H9 (cell line): Measurements from ENCODE around the gene PSME1. TPM values are rescaled to one million over a fixed set of nuclear protein-coding genes. Genes with fewer than 3 reads are reported as not detected.

Experiments
- DNase-seq: peaks from one replicate; pipeline ENCODE4 v3.0.0-alpha.2; 2017
- H2AFZ ChIP-seq: one replicate; pipeline ENCODE4 v1.6.1; 2013; ENCODE audit warnings: mild to moderate bottlenecking, low read length, control low read depth, moderate library complexity
- H2AK5ac ChIP-seq: 2 replicates; pipeline ENCODE4 v1.6.1; 2013; ENCODE audit warnings: low read length, control low read depth, mixed read lengths; ENCODE audit not compliant: insufficient read length
- H2BK120ac ChIP-seq: one replicate; pipeline ENCODE4 v1.6.1; 2013; ENCODE audit warnings: low read depth, mild to moderate bottlenecking, low read length, control low read depth, inconsistent platforms; ENCODE audit not compliant: poor library complexity, severe bottlenecking
- H2BK12ac ChIP-seq: 2 replicates; pipeline ENCODE4 v1.6.1; 2013; ENCODE audit warnings: low read length, control low read depth, mixed read lengths, low read depth; ENCODE audit not compliant: insufficient read length
- H2BK15ac ChIP-seq: 2 replicates; pipeline ENCODE4 v1.6.1; 2013; ENCODE audit warnings: low read depth, low read length, control low read depth
- H2BK20ac ChIP-seq: one replicate; pipeline ENCODE4 v1.6.1; 2013; ENCODE audit warnings: low read depth, mild to moderate bottlenecking, low read length, control low read depth, inconsistent platforms; ENCODE audit not compliant: poor library complexity, severe bottlenecking
- H2BK5ac ChIP-seq: 2 replicates; pipeline ENCODE4 v1.6.1; 2013; ENCODE audit warnings: low read length, control low read depth, mixed read lengths; ENCODE audit not compliant: insufficient read length
- H3K14ac ChIP-seq: 2 replicates; pipeline ENCODE4 v1.6.1; 2013; ENCODE audit warnings: low read length, control low read depth; ENCODE audit not compliant: insufficient read depth
- H3K18ac ChIP-seq: 2 replicates; pipeline ENCODE4 v1.6.1; 2013; ENCODE audit warnings: low read depth, mild to moderate bottlenecking, mixed read lengths, low read length, control low read depth; ENCODE audit not compliant: insufficient read length
- H3K23ac ChIP-seq: 2 replicates; pipeline ENCODE4 v1.6.1; 2013; ENCODE audit warnings: low read length, control low read depth, mixed read lengths, low read depth; ENCODE audit not compliant: insufficient read length
- H3K23me2 ChIP-seq: 2 replicates; pipeline ENCODE4 v1.6.1; 2013; ENCODE audit warnings: low read depth, mild to moderate bottlenecking, mixed read lengths, low read length, control low read depth; ENCODE audit not compliant: insufficient read length, poor library complexity, severe bottlenecking
- H3K27ac ChIP-seq: 2 replicates; pipeline ENCODE4 v1.5.1; 2013; ENCODE audit warnings: low read length, control low read depth, mixed read lengths, low read depth; ENCODE audit not compliant: insufficient read length
- H3K27me3 ChIP-seq: 2 replicates; pipeline ENCODE4 v1.6.1; 2013; ENCODE audit warnings: low read length, control low read depth, inconsistent platforms; ENCODE audit not compliant: insufficient read depth
- H3K4ac ChIP-seq: 2 replicates; pipeline ENCODE4 v1.6.1; 2013; ENCODE audit warnings: low read depth, mild to moderate bottlenecking, control low read depth, inconsistent platforms, low read length, moderate library complexity
- H3K4me1 ChIP-seq: 2 replicates; pipeline ENCODE4 v1.6.1; 2013; ENCODE audit warnings: low read length, control low read depth, inconsistent platforms; ENCODE audit not compliant: insufficient read depth
- H3K4me2 ChIP-seq: 2 replicates; pipeline ENCODE4 v1.6.1; 2013; ENCODE audit warnings: low read length, control low read depth, mixed read lengths; ENCODE audit not compliant: insufficient read length, insufficient read depth
- H3K56ac ChIP-seq: 2 replicates; pipeline ENCODE4 v1.6.1; 2013; ENCODE audit warnings: low read depth, mild to moderate bottlenecking, mixed read lengths, low read length, control low read depth; ENCODE audit not compliant: insufficient read length
- H3K79me1 ChIP-seq: 2 replicates; pipeline ENCODE4 v1.6.1; 2013; ENCODE audit warnings: low read depth, mild to moderate bottlenecking, moderate library complexity, low read length, control low read depth, inconsistent platforms; ENCODE audit not compliant: insufficient read depth, poor library complexity, severe bottlenecking
- H3K79me2 ChIP-seq: 2 replicates; pipeline ENCODE4 v1.6.1; 2013; ENCODE audit warnings: low read length, control low read depth, inconsistent platforms; ENCODE audit not compliant: insufficient read depth
- H3K9ac ChIP-seq: 2 replicates; pipeline ENCODE4 v1.6.1; 2013; ENCODE audit warnings: low read length, control low read depth, mixed read lengths; ENCODE audit not compliant: insufficient read length; ENCODE audit errors: extremely low read depth
- H3K9me3 ChIP-seq: one replicate; pipeline ENCODE4 v1.6.1; 2013; ENCODE audit warnings: low read depth, low read length, inconsistent platforms; ENCODE audit not compliant: control insufficient read depth
- H3T11ph ChIP-seq: one replicate; pipeline ENCODE4 v1.6.1; 2013; ENCODE audit warnings: mild to moderate bottlenecking, low read length, control low read depth, inconsistent platforms
- H4K20me1 ChIP-seq: one replicate; pipeline ENCODE4 v1.6.1; 2013; ENCODE audit not compliant: control insufficient read depth, insufficient read length, insufficient read depth
- H4K5ac ChIP-seq: 2 replicates; pipeline ENCODE4 v1.6.1; 2013; ENCODE audit warnings: low read depth, mild to moderate bottlenecking, mixed read lengths, low read length, control low read depth; ENCODE audit not compliant: insufficient read length
- H4K8ac ChIP-seq: replicated peaks from 2 replicates; pipeline ENCODE4 v1.6.1; 2013; ENCODE audit warnings: low read length, control low read depth, mixed read lengths, low read depth; ENCODE audit not compliant: insufficient read length
- H4K91ac ChIP-seq: 2 replicates; pipeline ENCODE4 v1.6.1; 2013; ENCODE audit warnings: low read depth, mild to moderate bottlenecking, moderate library complexity, mixed read lengths, low read length, control low read depth; ENCODE audit not compliant: insufficient read length
- H3K27ac Mint-ChIP-seq, 3 experiments: 2 replicates in 2 of 3; 3 replicates in 1 of 3; pipeline ENCODE4 v1.8.0; 2020 to 2021; ENCODE audit warnings: mixed read lengths in 3 of 3, mild to moderate bottlenecking in 1 of 3, moderate library complexity in 1 of 3
- H3K27me3 Mint-ChIP-seq: 2 replicates; pipeline ENCODE4 v1.8.0; 2021; ENCODE audit warnings: low read depth, mild to moderate bottlenecking, moderate library complexity, mixed read lengths
- H3K36me3 Mint-ChIP-seq, 3 experiments: 2 replicates in 2 of 3; 3 replicates in 1 of 3; pipeline ENCODE4 v1.8.0; 2020 to 2021; ENCODE audit warnings: low read depth in 3 of 3, mixed read lengths in 3 of 3; ENCODE audit not compliant: insufficient read depth in 1 of 3
- H3K4me1 Mint-ChIP-seq, 2 experiments: 2 replicates each; pipeline ENCODE4 v1.8.0; 2020; ENCODE audit warnings: mixed read lengths in 2 of 2
- H3K4me3 Mint-ChIP-seq, 2 experiments: 2 replicates in 1 of 2; 3 replicates in 1 of 2; pipeline ENCODE4 v1.8.0; 2020 to 2021; ENCODE audit warnings: mild to moderate bottlenecking in 2 of 2, mixed read lengths in 2 of 2, moderate library complexity in 1 of 2
- H3K9me3 Mint-ChIP-seq, 2 experiments: 2 replicates in 1 of 2; 3 replicates in 1 of 2; pipeline ENCODE4 v1.8.0; 2020; ENCODE audit warnings: mild to moderate bottlenecking in 2 of 2, mixed read lengths in 2 of 2, moderate library complexity in 1 of 2
- WGBS: extraction: QIAGEN DNeasy Blood & Tissue Kit; methylation state at CpG from one replicate; pipeline ENCODE4 v1.1.7; 2013; ENCODE audit warnings: missing lambda C conversion rate, low lambda C conversion rate, mixed read lengths; ENCODE audit not compliant: insufficient read length; ENCODE audit errors: extremely low coverage; 5-methylcytosine and 5-hydroxymethylcytosine counted together
- total RNA-seq: library from RNA; stranded (reverse); gene quantifications from 2 replicates; pipeline ENCODE4 v1.2.1, GENCODE V29; 2021
- TF ChIP-seq, protein P1 (sequence below): fragments of 200-600 bp; sonication (generic); conservative IDR thresholded peaks from 3 replicates; pipeline ENCODE4 v1.8.0; 2021; ENCODE audit warnings: antibody characterized with exemption, mild to moderate bottlenecking

PSME1 gene
- total RNA-seq, 1 experiment from 2014 or later: 109 TPM

DNA sequence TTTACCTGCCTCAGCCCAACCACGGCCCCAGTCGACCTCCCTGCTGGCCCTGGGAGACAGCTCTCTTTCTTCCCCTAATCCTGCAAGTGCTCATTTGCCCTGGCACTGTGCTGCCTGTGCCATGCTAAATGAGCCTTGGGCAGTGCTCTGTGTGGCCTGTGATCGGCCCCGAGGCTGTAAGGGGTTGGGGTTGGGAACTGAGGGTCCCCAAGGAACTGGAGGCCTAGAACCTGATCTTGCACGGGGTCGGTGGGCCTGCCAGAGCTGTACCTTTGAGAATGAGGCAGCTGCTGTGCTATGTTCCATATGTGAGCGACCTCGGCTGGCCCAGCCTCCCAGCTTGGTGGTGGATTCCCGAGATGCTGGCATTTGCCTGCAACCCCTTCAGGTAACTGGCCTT, 14.1 kb downstream of the PSME1 start:
- no peak overlapping the region; a peak in 1 of 7 replicates for H3K27ac Mint-ChIP-seq
- Histone ChIP-seq H4K5ac (no peak overlapping the region), H3K27ac (no peak overlapping the region), H3K14ac (no peak overlapping the region), H2BK12ac (no peak overlapping the region), H3K4ac (no peak overlapping the region), H4K8ac (no peak overlapping the region), H3K56ac (no peak overlapping the region), H2AK5ac (no peak overlapping the region), H2BK20ac (no peak overlapping the region), H3K79me1 (peaks cover 4% of the 10 kb centered on the region), H3K23me2 (peaks cover 19% of the 10 kb centered on the region), H3T11ph (no peak overlapping the region), H3K4me1 (no peaks in the 10 kb centered on the region), H3K18ac (no peak overlapping the region), H4K91ac (no peak overlapping the region), H3K9ac (no peak overlapping the region), H2AFZ (no peak overlapping the region), H4K20me1 (no peaks in the 10 kb centered on the region), H2BK15ac (no peak overlapping the region), H2BK120ac (no peak overlapping the region), H3K9me3 (no peaks in the 10 kb centered on the region), H3K27me3 (no peaks in the 10 kb centered on the region), H3K79me2 (peaks cover 8% of the 10 kb centered on the region; the same call in 1 of the 2 replicates), H3K23ac (no peak overlapping the region), H2BK5ac (no peak overlapping the region), H3K4me2 (no peak overlapping the region)
- no CpG with 5 or more reads among the region's 9 CpGs for WGBS
- TF ChIP-seq, protein P1, sequence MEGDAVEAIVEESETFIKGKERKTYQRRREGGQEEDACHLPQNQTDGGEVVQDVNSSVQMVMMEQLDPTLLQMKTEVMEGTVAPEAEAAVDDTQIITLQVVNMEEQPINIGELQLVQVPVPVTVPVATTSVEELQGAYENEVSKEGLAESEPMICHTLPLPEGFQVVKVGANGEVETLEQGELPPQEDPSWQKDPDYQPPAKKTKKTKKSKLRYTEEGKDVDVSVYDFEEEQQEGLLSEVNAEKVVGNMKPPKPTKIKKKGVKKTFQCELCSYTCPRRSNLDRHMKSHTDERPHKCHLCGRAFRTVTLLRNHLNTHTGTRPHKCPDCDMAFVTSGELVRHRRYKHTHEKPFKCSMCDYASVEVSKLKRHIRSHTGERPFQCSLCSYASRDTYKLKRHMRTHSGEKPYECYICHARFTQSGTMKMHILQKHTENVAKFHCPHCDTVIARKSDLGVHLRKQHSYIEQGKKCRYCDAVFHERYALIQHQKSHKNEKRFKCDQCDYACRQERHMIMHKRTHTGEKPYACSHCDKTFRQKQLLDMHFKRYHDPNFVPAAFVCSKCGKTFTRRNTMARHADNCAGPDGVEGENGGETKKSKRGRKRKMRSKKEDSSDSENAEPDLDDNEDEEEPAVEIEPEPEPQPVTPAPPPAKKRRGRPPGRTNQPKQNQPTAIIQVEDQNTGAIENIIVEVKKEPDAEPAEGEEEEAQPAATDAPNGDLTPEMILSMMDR: no peak
- H3K9me3 Mint-ChIP-seq: no peaks in the 10 kb centered on the region
- DNase-seq: no peak
- H3K4me3 Mint-ChIP-seq: no peak overlapping the region
- H3K27me3 Mint-ChIP-seq: no peaks in the 10 kb centered on the region
- H3K4me1 Mint-ChIP-seq: peaks cover 21 to 24% of the 10 kb centered on the region in 2 experiments
- peaks cover 28 to 60% (median 58%) of the 10 kb centered on the region in 3 experiments for H3K36me3 Mint-ChIP-seq
